ENCODE measurements around the gene MYLK. TPM values are rescaled to one million over a fixed set of nuclear protein-coding genes. Genes with fewer than 3 reads are reported as not detected.
"Not testable (repeated sequence)": the region's sequence is repeated elsewhere in the genome, so short reads cannot be mapped to it uniquely, and the experiment has no call there.

Gene MYLK
- total RNA-seq, 1 donor from 2014 or later, result 81.4 TPM

DNA sequence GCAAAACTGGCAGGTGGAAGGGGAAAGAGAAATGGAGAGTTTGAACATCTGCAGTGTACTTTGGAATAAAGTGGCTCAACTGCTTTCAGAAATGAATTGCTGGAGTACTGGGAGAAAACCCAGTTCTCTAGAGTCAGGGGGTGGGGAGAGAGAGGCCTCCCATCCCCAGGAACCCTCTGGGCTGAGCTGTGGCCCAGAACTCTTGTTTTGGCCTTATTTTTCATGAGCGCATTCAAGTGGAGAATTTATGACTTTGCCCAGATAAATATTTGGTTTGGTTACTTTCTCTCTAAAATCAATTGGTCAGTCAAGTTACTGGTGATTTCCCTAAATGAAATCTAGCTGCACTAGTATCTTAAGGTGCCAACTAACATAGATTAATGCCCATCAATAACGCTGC lies 270.6 kb downstream of the MYLK start:
- TF ChIP-seq, protein P1, sequence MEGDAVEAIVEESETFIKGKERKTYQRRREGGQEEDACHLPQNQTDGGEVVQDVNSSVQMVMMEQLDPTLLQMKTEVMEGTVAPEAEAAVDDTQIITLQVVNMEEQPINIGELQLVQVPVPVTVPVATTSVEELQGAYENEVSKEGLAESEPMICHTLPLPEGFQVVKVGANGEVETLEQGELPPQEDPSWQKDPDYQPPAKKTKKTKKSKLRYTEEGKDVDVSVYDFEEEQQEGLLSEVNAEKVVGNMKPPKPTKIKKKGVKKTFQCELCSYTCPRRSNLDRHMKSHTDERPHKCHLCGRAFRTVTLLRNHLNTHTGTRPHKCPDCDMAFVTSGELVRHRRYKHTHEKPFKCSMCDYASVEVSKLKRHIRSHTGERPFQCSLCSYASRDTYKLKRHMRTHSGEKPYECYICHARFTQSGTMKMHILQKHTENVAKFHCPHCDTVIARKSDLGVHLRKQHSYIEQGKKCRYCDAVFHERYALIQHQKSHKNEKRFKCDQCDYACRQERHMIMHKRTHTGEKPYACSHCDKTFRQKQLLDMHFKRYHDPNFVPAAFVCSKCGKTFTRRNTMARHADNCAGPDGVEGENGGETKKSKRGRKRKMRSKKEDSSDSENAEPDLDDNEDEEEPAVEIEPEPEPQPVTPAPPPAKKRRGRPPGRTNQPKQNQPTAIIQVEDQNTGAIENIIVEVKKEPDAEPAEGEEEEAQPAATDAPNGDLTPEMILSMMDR (conservative IDR thresholded peaks at IDR 0.05; ENCODE audit: low read depth, low read length), result no peak
- H3K4me3 ChIP-seq (ENCODE audit: low read depth, low read length), result no peak overlapping the region
- no peak for DNase-seq (ENCODE audit: low read depth)

DNA sequence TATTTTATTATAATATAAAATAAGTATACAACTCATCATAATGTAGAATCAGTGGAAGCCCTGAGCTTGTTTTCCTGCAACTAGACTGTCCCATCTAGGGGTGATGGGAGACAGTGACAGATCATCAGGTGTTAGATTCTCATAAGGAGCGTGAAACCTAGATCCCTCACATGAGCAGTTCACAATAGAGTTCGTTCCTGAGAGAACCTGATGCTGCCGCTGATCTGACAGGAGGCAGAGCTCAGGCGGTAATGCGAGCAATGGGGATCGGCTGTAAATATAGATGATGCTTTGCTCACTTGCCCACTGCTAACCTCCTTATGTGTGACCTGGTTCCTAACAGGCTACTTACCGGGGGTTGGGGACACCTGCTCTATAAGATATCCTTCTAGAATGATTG lies 272.5 kb downstream of the MYLK start:
- DNase-seq (ENCODE audit: low read depth); H3K4me3 ChIP-seq (ENCODE audit: low read depth, low read length): not testable (repeated sequence)

DNA sequence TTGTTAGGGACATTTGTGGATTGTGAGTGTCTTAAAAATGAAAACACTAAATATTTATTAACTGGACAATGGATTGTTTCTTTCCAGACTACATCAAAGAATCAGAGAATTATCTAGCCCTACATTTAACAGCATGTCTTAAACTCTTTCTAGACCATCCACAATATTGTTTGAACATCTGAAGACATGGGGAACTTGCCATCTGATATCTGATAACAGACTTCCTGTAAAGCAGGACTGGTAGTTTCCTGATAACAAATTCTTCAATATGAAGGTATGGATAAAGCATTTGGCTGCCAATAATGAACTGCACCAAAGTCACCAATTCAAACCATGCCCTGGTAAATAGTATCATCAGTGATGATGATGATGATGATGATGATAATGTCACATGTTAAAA lies 273.1 kb downstream of the MYLK start:
- H3K4me3 ChIP-seq (ENCODE audit: low read depth, low read length), result no peak overlapping the region
- TF ChIP-seq, protein P1 (conservative IDR thresholded peaks at IDR 0.05; ENCODE audit: low read depth, low read length), result no peak
- no peak for DNase-seq (ENCODE audit: low read depth)

DNA sequence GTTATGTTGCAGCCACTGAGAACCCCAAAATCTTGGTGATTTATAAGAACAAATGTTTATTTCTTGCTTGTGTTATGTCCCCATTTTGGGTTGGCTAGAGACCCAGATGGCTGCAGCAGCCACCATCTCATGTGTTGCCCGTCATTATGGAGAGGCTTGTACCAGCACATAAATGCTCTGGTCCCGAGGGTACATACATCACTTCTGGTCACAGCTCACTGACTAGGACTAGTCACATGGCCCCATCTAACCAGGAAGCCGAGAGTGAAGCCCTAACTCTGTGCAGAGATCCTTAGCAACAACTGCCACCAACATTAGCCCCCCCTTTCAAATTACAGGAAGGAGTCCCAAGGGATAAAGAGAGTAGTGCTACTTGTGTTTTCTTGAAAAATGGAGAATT lies 273.8 kb downstream of the MYLK start:
- DNase-seq (ENCODE audit: low read depth), result no peak
- TF ChIP-seq, protein P1 (conservative IDR thresholded peaks at IDR 0.05; ENCODE audit: low read depth, low read length), result no peak
- H3K4me3 ChIP-seq (ENCODE audit: low read depth, low read length), result no peak overlapping the region

DNA sequence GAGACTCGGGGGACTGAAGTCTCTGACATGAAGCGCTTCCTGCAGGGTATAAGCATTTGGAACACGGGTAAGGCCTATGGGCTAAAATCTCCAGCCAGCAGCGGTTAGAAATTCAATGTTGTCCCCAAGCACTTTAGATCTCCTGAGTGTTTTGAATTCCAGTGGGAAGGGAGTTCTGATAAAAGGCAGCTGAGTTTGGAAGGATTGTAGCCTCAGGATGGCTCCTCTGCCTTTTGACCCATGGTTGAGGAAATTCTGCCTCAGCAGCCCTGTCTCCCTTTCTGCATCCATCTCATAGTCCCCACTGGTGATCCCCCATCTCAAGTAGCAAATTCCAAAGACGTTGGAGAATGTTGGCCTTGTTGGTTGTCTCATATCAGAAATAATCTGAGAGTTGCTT lies 275.1 kb downstream of the MYLK start:
- DNase-seq (ENCODE audit: low read depth), result no peak
- no peak overlapping the region for H3K4me3 ChIP-seq (ENCODE audit: low read depth, low read length)
- TF ChIP-seq, protein P1 (conservative IDR thresholded peaks at IDR 0.05; ENCODE audit: low read depth, low read length), result no peak

DNA sequence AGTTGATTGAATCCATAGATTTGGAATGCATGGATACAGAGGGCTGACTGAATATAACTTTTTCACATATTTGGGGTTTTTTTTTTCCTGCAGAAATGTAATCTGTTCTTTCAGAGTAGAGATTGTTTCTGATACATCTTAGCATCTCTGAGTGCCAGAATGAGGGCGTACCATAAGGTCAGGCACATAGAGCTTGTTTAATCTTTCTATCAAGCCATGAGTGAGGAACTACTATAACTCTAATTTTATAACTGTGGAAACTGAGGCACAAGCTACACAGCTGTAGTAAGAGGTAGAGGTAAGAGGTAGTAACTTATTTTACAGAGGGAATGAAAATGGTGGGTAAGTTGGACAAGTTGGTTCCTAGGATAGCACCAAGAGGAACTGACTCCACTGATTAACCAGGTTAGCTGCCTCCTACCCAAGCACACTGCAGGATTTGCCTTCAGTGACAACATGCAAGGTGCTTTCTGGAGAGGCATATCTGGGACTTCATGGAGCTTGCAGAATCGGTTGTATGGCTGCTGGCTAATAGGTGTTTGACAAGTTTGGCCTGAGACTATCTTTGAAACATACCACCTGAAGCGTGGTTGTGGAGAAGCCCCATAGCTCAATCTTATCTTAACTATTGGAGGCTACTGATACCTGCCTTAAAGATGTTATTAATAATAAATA lies 275.7 kb downstream of the MYLK start:
- H3K4me3 ChIP-seq (ENCODE audit: low read depth, low read length), result no peak overlapping the region
- no peak for DNase-seq (ENCODE audit: low read depth)
- TF ChIP-seq, protein P1 (conservative IDR thresholded peaks at IDR 0.05; ENCODE audit: low read depth, low read length), result no peak

DNA sequence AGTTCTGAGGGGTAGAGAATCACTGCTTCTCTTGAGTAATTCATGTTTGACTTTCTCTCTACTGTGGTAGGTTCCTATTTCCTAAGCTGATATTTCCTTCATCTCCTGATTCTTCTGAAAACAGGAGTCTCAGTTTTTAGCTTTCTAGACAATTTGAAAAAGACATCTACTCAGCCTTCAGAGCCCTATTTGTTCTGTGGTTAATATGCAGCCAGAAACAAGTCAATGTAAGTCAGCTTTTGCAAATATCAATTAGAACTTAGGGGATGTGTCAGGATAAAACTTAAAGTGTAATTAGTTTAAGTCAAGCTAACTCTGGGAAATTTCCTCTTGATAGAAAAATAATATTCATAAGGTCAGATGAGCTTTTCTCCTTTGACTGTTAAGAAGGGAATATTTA lies 277.6 kb downstream of the MYLK start:
- no peak overlapping the region for H3K4me3 ChIP-seq (ENCODE audit: low read depth, low read length)
- DNase-seq (ENCODE audit: low read depth), result no peak
- TF ChIP-seq, protein P1 (conservative IDR thresholded peaks at IDR 0.05; ENCODE audit: low read depth, low read length), result no peak
